ENCODE measurements around the gene OSCP1.

OSCP1 gene

GRCh38 chr1:36448530-36449056 lies 1.7 kb downstream of the OSCP1 start:
- DNase-seq (ENCODE audit: low read depth): no peak
- H3K4me3 ChIP-seq (ENCODE audit: control insufficient read depth, low read depth, low read length): no peak overlapping the region
- TF ChIP-seq, protein P1, sequence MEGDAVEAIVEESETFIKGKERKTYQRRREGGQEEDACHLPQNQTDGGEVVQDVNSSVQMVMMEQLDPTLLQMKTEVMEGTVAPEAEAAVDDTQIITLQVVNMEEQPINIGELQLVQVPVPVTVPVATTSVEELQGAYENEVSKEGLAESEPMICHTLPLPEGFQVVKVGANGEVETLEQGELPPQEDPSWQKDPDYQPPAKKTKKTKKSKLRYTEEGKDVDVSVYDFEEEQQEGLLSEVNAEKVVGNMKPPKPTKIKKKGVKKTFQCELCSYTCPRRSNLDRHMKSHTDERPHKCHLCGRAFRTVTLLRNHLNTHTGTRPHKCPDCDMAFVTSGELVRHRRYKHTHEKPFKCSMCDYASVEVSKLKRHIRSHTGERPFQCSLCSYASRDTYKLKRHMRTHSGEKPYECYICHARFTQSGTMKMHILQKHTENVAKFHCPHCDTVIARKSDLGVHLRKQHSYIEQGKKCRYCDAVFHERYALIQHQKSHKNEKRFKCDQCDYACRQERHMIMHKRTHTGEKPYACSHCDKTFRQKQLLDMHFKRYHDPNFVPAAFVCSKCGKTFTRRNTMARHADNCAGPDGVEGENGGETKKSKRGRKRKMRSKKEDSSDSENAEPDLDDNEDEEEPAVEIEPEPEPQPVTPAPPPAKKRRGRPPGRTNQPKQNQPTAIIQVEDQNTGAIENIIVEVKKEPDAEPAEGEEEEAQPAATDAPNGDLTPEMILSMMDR (IDR thresholded peaks at IDR 0.05; ENCODE audit: control insufficient read depth, insufficient read depth, low read depth, low read length, missing control alignments): no peak

DNA sequence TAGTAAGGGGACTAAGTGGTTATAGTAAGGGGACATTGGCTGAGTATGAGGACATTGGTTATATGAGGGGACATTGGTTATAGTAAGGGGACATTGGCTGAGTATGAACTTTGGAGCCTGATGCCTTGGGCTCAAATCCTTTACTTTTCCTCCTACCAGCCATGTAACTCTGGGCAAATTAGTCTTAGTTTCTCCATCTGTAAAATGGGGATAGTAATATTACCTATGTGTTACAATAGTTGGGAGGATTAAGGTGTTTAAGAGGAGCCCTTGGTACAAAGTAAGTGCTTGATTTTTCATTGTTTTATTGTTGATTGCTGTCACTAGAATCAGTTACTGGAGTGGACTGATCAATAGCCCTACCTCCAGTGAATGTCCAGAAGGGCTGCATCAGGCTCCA lies 2.8 kb downstream of the OSCP1 start:
- no peak for DNase-seq (ENCODE audit: low read depth)
- TF ChIP-seq, protein P1 (IDR thresholded peaks at IDR 0.05; ENCODE audit: control insufficient read depth, insufficient read depth, low read depth, low read length, missing control alignments): no peak

DNA sequence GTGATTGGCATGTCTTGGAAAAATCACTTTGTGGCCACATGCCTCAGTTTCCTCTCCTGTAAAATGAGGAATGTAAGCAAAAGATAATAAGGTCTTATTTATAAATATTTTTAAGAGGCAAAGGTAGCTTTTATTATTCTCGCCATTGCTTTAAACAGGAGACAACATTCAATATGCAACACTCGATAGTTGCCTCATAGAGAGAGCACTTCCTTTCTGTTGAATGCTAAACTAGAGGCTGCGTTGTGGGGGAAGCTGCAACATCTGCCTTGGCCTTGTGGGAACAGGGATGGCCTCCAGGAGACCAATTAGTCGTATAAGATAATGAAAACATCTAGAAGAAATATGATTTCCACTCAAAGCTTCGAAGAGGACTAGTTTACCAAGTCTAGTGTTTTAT lies 3.5 kb downstream of the OSCP1 start:
- no peak overlapping the region for H3K4me3 ChIP-seq (ENCODE audit: control insufficient read depth, low read depth, low read length)
- no peak for DNase-seq (ENCODE audit: low read depth)
- TF ChIP-seq, protein P1 (IDR thresholded peaks at IDR 0.05; ENCODE audit: control insufficient read depth, insufficient read depth, low read depth, low read length, missing control alignments): no peak

More for the DNA sequence above, 2.8 kb downstream of the OSCP1 start:
- H3K4me3 ChIP-seq (ENCODE audit: control insufficient read depth, low read depth, low read length): no peak overlapping the region

GRCh38 chr1:36446271-36446670 lies 4.0 kb downstream of the OSCP1 start:
- no peak overlapping the region for H3K4me3 ChIP-seq (ENCODE audit: control insufficient read depth, low read depth, low read length)
- TF ChIP-seq, protein P1 (IDR thresholded peaks at IDR 0.05; ENCODE audit: control insufficient read depth, insufficient read depth, low read depth, low read length, missing control alignments): no peak
- DNase-seq (ENCODE audit: low read depth): no peak

- TF ChIP-seq, protein P1 (IDR thresholded peaks at IDR 0.05; ENCODE audit: control insufficient read depth, insufficient read depth, low read depth, low read length, missing control alignments): no peak
- DNase-seq (ENCODE audit: low read depth): no peak
- no peak overlapping the region for H3K4me3 ChIP-seq (ENCODE audit: control insufficient read depth, low read depth, low read length)
Observed at GRCh38 chr1:36443297-36443696, 7.0 kb downstream of the OSCP1 start.

GRCh38 chr1:36442337-36442736 lies 7.9 kb downstream of the OSCP1 start:
- H3K4me3 ChIP-seq (ENCODE audit: control insufficient read depth, low read depth, low read length): no peak overlapping the region
- no peak for DNase-seq (ENCODE audit: low read depth)
- TF ChIP-seq, protein P1 (IDR thresholded peaks at IDR 0.05; ENCODE audit: control insufficient read depth, insufficient read depth, low read depth, low read length, missing control alignments): no peak

- TF ChIP-seq, protein P1 (IDR thresholded peaks at IDR 0.05; ENCODE audit: control insufficient read depth, insufficient read depth, low read depth, low read length, missing control alignments): no peak
- DNase-seq (ENCODE audit: low read depth): no peak
Observed at GRCh38 chr1:36440646-36441045, 9.6 kb downstream of the OSCP1 start.

More at GRCh38 chr1:36440646-36441045, 9.6 kb downstream of the OSCP1 start:
- no peak overlapping the region for H3K4me3 ChIP-seq (ENCODE audit: control insufficient read depth, low read depth, low read length)

Data from AG09309 (cell line).